ENCODE results near the gene TBX5.

The TBX5 gene

DNA sequence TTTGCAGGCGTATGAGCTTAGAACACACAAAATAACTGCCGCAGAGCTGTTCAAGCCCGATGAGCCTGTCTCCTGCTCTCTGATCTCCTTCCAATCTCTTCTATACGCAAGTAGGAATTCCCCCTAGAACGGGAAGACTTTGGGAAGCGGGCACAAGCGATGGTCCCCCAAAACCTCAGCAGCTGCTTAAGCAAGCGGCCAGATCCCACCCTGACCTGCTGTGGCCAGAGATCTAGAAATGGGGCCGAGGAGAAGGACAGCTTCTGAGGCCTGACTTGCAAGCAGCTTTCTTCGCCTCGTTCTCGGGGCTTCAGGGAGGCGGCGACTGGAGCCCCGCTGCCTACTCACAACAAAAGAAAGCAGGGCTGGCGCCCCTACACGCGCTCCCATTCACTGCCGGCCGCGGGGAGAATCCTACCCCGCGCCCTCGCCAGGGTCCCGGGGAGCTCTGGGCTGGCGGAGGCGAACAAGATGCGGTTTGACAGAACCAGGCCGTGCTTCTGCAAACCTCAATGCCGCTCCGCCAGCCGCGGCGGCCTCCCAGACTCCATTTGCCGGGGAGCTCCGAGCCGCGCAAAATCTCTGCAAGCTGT is 922 bp downstream of the TBX5 start:
- DNase-seq, result no peak

DNA sequence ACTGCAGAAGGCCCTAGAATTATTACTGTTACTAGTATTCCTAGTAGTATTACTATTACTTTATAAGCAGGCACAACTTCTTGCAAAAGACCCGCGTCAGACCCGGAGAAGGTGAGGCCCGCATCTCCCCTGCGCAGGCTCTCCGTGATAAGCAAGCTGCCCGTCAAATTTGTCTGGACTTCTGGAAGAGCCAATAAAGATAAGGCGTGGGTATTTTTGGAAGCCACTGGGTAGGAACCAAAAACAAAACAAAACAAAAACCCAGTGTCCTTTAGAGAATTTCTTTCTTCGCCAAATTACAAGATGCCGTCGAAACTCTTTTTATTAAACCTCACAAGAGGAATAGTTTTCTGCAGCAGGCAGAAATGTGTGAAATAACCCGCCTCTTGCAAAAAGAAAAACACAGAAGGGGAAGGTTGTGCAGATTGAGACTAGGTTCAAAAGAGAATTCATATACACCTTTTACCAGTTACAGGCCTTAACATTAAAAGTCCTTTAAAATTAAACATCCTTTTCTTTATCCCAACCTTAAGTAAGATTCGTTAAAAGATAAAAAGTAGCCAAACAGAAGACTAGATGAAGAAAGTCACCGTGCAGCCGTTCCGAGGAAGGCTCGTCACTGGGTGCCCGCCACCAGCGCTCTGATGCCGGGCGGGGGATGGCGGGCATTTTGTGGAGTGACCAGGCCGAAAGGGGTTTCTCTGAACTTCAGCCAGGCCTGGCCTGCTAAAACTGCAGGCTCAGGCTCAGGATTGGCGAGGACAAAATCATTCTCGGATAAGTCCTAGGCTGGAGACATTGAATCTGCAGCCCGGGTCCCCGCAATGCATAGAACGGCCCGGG is 1.6 kb downstream of the TBX5 start:
- no peak for DNase-seq

GRCh38 chr12:114403690-114404066 is 2.3 kb downstream of the TBX5 start:
- no peak for DNase-seq

DNA sequence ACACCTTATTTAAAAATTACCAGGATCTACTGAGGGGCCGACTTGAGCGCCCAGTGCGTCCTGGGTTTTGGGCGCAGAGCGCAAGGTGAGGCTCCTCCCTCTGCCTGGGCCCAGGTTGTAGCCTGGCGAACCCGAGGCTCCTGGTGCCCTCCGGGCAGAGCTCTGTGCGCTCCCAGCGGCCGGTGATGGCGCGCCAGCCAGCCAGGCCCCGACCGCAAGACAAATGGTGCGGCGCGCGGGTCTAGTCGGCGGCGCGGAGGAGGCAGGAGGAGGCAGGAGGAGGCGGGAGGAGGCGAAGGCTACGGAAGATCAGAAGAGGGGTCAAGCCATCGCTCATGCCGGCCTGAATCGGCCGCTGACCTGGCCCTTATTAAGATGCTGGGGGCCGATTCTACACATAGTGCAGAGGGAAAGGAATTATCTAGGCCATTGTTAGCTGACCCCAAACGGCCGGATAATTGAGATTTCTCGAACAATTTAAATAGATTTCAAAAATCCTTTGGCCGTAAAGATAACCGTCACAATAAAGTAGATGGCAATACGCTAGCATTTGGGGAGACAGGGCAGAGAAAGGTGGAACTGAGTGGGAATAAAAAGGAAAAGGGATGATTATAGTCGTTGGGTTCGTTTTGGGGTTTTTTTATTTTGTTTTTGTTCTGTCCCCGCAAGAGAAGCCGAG is 2.8 kb downstream of the TBX5 start:
- DNase-seq, result no peak

DNA sequence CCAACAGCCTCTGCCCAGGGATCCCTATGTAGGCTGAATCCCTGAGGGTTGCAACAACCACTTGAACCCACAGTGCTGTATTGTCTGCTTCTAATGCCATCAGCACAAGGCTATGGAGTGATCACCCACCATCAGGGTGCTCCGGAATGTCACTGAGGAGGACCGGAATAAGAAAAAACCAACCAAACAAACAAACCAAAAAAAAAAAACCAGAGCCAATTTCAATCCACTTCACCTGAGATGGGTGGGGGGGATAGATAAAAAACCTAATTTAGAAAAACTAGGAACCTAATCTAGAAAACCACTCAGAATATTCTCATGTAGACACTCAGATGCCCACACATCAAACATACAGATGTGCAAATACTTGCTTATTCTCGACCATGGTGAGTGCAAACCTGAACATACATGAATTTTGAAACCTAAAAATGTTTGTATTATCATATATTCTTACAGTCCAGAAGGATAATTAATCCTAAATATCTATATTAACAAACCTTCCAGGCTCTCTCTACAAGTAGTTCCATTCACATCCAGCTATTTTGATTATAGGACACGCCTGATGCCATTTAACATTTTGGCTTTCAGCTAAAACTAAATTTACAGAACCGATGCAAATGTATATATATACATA is 3.7 kb downstream of the TBX5 start:
- DNase-seq, result no peak

GRCh38 chr12:114401328-114402083 is 4.4 kb downstream of the TBX5 start:
- DNase-seq, result no peak

GRCh38 chr12:114400925-114401324 is 5.0 kb downstream of the TBX5 start:
- DNase-seq, result no peak

- DNase-seq, result no peak
These were observed 5.6 kb downstream of the TBX5 start for GRCh38 chr12:114400361-114400811.

- DNase-seq, result no peak
These were observed 6.2 kb downstream of the TBX5 start for GRCh38 chr12:114399664-114400211.

DNA sequence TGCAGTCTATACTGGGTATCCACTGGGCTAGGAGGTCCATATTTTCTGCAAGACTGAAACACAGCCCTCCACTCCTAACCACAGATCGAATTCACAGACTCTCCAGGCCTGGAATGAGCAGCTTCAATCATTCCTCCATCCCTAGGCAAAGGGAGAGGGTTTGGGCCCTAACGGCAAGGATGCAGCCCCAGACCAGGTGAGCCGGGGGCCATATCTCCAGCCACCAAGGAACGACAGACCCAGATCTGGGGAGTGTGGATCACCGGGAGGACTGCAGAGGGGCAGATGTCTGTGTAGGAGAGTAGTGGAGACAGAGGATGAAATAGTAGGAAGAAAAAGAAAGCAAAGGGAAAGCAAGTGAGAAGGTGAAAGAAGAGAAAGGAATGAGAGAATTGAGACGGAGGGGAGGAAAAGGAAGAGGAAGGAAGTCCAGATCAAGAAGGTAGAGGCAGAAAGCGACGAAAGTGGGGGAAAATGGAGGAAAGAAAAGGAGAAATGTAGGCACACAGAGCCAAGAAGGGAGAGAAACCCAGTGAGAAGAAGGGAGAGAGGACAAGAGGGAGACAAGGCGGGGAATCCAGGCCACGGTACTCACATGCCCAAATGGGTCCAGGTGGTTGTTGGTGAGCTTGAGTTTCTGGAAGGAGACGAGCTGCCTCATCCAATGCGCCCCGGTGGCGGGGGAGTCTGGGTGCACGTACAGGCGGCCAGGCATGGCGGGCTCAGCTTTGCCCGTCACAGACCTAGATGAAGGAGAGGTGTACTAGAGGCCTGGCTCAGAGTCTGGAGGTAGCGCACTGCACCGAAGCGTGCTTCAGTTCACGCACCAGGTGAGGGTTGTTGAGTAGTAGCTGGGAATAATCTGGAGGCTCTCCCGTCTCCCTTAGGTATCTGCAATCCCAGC is 7.7 kb downstream of the TBX5 start:
- no peak for DNase-seq

GRCh38 chr12:114396869-114397719 is 8.8 kb downstream of the TBX5 start:
- no peak for DNase-seq

- DNase-seq, result no peak
These were observed 9.6 kb downstream of the TBX5 start for GRCh38 chr12:114396153-114396868.

DNA sequence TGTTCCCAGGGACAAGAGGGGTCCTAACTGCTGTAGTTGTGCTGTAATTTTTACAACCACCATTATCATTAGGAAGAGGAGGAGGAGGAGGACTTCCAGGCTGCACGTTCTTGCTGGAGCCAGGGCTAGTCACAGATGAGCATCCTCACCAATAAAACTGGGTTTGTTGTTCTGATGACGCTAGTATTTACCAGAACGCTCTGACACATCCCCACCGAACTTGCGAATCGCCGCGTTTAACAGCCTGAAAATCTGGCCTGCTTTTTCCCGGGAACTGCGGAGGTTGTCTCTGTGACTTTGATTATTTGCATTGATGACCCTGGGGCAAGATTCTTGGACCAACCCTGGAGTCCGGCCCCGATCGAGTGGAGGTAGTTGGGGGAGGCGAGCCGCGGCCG is 10.2 kb downstream of the TBX5 start:
- DNase-seq, result no peak

- no peak for DNase-seq
These were observed 10.7 kb downstream of the TBX5 start for GRCh38 chr12:114395233-114395632.

DNA sequence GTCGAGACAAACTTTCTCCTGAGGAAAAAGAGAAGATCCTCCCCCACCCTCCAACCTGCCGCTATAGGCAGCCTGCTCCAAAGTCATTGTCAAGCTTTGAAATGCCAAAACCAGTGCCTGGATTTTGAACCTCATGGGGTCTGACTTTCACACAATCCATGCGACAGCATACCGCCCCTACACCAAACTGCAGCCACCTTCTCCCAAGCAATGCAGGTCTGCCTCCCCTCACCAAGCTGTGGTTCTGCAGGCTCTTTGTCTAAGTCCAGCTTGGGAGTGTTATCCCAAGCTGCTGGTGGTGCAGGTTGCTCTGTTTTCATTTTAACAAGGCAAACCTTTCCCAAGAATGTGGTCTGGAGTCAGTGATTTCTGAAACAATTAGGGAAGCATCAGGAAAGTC is 12.4 kb downstream of the TBX5 start:
- no peak for DNase-seq

- DNase-seq, result no peak
These were observed 13.0 kb downstream of the TBX5 start for GRCh38 chr12:114392909-114393308.

- no peak for DNase-seq
These were observed 14.9 kb downstream of the TBX5 start for GRCh38 chr12:114391088-114391487.

- no peak for DNase-seq
These were observed 21.2 kb downstream of the TBX5 start for GRCh38 chr12:114384739-114385138.

DNA sequence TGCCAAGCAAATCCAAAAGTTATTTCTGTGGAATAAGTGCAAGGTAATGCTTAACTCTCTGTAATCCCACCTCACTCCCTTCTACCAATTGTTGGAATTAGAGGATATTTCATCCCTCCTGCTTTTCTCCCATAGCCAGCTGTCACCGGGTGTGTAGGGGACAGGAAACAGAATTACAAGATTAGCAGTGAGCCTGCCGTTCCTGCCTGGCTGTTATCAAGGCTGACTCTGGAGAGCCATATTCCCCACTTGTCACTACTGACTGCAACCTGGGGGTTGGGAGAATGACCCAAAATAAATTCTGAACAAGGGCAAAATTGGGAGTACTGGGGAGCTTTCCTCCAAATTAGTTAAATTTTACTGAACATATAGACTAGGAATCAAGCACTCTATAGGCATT is 24.8 kb downstream of the TBX5 start:
- no peak for DNase-seq

DNA sequence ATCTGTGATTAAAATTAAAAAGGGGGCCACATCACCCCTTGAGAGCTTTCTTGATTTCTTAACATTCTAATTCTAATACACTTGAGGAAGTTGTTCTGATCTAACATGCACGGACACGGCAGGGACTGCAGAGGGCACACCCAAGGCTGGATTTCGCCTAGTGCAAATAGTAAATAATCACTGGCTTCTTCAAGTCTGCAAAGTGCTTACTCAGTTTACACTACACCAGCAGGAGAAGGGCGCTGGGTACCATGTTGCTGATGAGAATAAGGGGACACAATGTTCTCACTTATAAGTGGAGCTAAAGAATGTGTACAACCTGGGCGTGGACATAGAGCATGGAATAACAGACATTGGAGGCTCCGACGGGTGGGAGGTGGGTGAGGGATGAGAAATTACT is 34.2 kb downstream of the TBX5 start:
- DNase-seq, result no peak

All from NCI-H1694 (cell line).